Gastrocnemius medialis (tissue), 4 donors: ENCODE measurements around the gene PIGR. TPM values are rescaled to one million over a fixed set of nuclear protein-coding genes. Genes with fewer than 3 reads are reported as not detected.

Source experiments
- ATAC-seq, 2 donors: fragments of 150-250 bp; one replicate each; pipeline ENCODE4 v1.9.1; 2016
- DNase-seq, 2 donors: peaks; one replicate each; pipeline ENCODE4 v3.0.0-alpha.2; 2019
- H3K27ac ChIP-seq, 4 donors: fragments of 200-600 bp; sonication (generic); 1 replicate in 1 of 4; 2 replicates in 3 of 4; pipeline ENCODE4 v1.5.1; 2016 to 2018; ENCODE audit warnings: mild to moderate bottlenecking in 2 of 4, moderate library complexity in 1 of 4
- H3K27me3 ChIP-seq, 3 donors: fragments of 200-600 bp; sonication (generic) in 2 of 3; 1 replicate in 1 of 3; 2 replicates in 2 of 3; pipeline versions ENCODE4 v1.5.1 to v1.6.0; 2016 to 2019; ENCODE audit warnings: mild to moderate bottlenecking in 1 of 3, moderate library complexity in 1 of 3
- H3K36me3 ChIP-seq, 2 donors: fragments of 200-600 bp; sonication (generic) in 1 of 2; one replicate each; pipeline ENCODE4 v1.5.1; 2017 to 2018
- H3K4me1 ChIP-seq, 2 donors: fragments of 200-600 bp; sonication (generic) in 1 of 2; one replicate each; pipeline ENCODE4 v1.5.1; 2016 to 2017; ENCODE audit warnings: mild to moderate bottlenecking in 2 of 2
- H3K4me3 ChIP-seq, 4 donors: fragments of 200-600 bp; sonication (generic) in 3 of 4; 1 replicate in 1 of 4; 2 replicates in 3 of 4; pipeline ENCODE4 v1.5.1; 2016 to 2019; ENCODE audit warnings: mild to moderate bottlenecking in 2 of 4
- H3K9me3 ChIP-seq, 3 donors: fragments of 200-600 bp; sonication (generic) in 2 of 3; 1 replicate in 1 of 3; 2 replicates in 2 of 3; pipeline ENCODE4 v1.5.1; 2016 to 2019
- POLR2A ChIP-seq, 2 donors: fragments of 450-650 bp; IDR thresholded peaks; one replicate each; pipeline ENCODE4 v1.6.1; 2017; ENCODE audit warnings: antibody characterized with exemption in 2 of 2, mild to moderate bottlenecking in 2 of 2, moderate library complexity in 2 of 2
- in situ Hi-C, 4 donors: fragments of 200-750 bp; cut with MboI; loops; one replicate each; pipeline versions ENCODE4 v1.15.0 to v1.8.0; 2017; ENCODE audit warnings: low sequenced_read_pairs in 4 of 4
- intact Hi-C: fragments of 100-400 bp; cut with DNase I; formaldehyde crosslinking; loops from one replicate; pipeline ENCODE4 v1.15.1; 2023; ENCODE audit warnings: low total_unique reads
- total RNA-seq, 4 donors: library from RNA; depleted of rRNA; stranded (reverse); fragments of >200 nt; gene quantifications; one replicate each; pipeline versions ENCODE4 v1.1.0 to v1.2.3, GENCODE V29; 2016
- TF ChIP-seq, protein P1 (sequence below), 5 experiments: fragments of 450-650 bp in 3 of 5; fragments of 200-600 bp in 2 of 5; sonication (generic) in 2 of 5; IDR thresholded peaks in 4 of 5; conservative IDR thresholded peaks in 1 of 5; 1 replicate in 4 of 5; 2 replicates in 1 of 5; pipeline ENCODE4 v1.5.1; 2016 to 2019; ENCODE audit warnings: antibody characterized with exemption in 5 of 5, mild to moderate bottlenecking in 3 of 5, moderate library complexity in 3 of 5

Gene PIGR
- total RNA-seq, 4 donors from 2014 or later = 0.10 to 28.4 (median 0.11) TPM; not detected in 1

DNA sequence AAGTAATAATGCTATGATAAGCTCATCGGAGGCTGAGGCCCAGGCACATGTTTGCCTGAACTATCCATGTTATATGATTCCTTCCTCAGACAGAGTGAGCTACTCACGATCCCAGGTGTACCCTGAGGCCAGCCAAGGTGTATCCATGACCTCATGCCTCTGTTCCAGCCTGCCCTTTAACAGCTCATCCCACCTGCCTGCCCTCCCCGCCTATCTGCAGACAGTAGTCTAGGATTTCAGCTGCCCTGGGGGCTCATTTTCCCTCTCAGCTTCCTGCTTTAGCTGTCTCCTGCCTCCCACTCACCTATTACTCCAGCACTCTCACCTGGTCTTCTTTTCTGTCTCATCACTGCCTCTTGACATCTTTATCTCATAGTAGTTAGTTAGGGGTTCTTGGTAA, 50.9 kb downstream of the PIGR start:
- H3K27me3 ChIP-seq = no peaks in the 10 kb centered on the region
- DNase-seq (no peak), ATAC-seq (no peak)
- H3K4me1 ChIP-seq = peaks cover 22 to 42% of the 10 kb centered on the region in 2 donors
- H3K36me3 ChIP-seq = no peaks in the 10 kb centered on the region
- H3K4me3 ChIP-seq = no peak overlapping the region
- in situ Hi-C loops = no loop called here
- TF ChIP-seq, protein P1, sequence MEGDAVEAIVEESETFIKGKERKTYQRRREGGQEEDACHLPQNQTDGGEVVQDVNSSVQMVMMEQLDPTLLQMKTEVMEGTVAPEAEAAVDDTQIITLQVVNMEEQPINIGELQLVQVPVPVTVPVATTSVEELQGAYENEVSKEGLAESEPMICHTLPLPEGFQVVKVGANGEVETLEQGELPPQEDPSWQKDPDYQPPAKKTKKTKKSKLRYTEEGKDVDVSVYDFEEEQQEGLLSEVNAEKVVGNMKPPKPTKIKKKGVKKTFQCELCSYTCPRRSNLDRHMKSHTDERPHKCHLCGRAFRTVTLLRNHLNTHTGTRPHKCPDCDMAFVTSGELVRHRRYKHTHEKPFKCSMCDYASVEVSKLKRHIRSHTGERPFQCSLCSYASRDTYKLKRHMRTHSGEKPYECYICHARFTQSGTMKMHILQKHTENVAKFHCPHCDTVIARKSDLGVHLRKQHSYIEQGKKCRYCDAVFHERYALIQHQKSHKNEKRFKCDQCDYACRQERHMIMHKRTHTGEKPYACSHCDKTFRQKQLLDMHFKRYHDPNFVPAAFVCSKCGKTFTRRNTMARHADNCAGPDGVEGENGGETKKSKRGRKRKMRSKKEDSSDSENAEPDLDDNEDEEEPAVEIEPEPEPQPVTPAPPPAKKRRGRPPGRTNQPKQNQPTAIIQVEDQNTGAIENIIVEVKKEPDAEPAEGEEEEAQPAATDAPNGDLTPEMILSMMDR (IDR thresholded peaks at IDR 0.05 in 4 of 5, conservative IDR thresholded peaks at IDR 0.05 in 1 of 5) = no peak
- no peak for TF ChIP-seq POLR2A (IDR thresholded peaks at IDR 0.05)
- intact Hi-C loops = no loop called here
- H3K27ac ChIP-seq = peak overlapping the region in 2 of 4 donors; percentile 40 to 67
- no peaks in the 10 kb centered on the region for H3K9me3 ChIP-seq

DNA sequence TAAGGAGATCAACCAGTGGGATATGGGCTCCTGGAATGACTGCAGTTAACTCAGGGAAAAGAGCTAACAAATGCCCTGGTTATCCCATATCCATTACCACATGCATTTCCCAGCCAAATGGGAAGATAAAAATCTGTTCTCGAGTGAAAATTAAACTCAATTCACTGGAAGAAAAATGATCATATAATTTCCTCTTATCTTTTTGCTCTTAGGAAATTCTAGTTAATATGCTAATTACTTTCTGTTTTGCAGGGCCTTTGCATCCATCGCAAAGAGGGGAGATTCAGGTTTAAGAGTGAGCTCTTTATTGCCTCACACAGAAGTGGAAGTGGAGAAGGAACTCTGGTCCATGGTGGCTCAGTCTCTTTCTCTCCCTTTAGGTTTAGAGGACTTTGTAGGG, 52.9 kb downstream of the PIGR start:
- ATAC-seq (no peak), DNase-seq (no peak)
- Histone ChIP-seq H3K4me1 (peaks cover 21 to 36% of the 10 kb centered on the region in 2 donors), H3K4me3 (no peak overlapping the region), H3K27ac (peak overlapping the region in 3 of 4 donors; percentile 50 to 78 (median 51)), H3K27me3 (no peaks in the 10 kb centered on the region), H3K36me3 (no peaks in the 10 kb centered on the region), H3K9me3 (no peaks in the 10 kb centered on the region)
- intact Hi-C loops (loop anchor here (2.0 to 5.0 kb wide), 4 partner anchors 15 to 231 kb away; partner anchors contain the start of genes PFKFB2 and YOD1), in situ Hi-C loops (no loop called here)
- TF ChIP-seq, protein P1 (IDR thresholded peaks at IDR 0.05 in 4 of 5, conservative IDR thresholded peaks at IDR 0.05 in 1 of 5) = no peak
- no peak for TF ChIP-seq POLR2A (IDR thresholded peaks at IDR 0.05)

- Histone ChIP-seq H3K27me3 (no peaks in the 10 kb centered on the region), H3K9me3 (no peaks in the 10 kb centered on the region), H3K4me3 (no peak overlapping the region), H3K27ac (peak overlapping the region; percentile 42 to 78 (median 50)), H3K36me3 (no peaks in the 10 kb centered on the region), H3K4me1 (peaks cover 17 to 32% of the 10 kb centered on the region in 2 donors)
- peak; percentile 69 to 77 for ATAC-seq
- intact Hi-C loops (loop anchor here (2.0 to 5.0 kb wide), 4 partner anchors 16 to 230 kb away; partner anchors contain the start of genes PFKFB2 and YOD1), in situ Hi-C loops (no loop called here)
- DNase-seq = no peak
- TF ChIP-seq, protein P1 (IDR thresholded peaks at IDR 0.05 in 4 of 5, conservative IDR thresholded peaks at IDR 0.05 in 1 of 5) = no peak
- no peak for TF ChIP-seq POLR2A (IDR thresholded peaks at IDR 0.05)
These were observed 53.8 kb downstream of the PIGR start for GRCh38 chr1:206892351-206892984.

GRCh38 chr1:206891412-206891811, 54.9 kb downstream of the PIGR start:
- TF ChIP-seq, protein P1 (IDR thresholded peaks at IDR 0.05 in 4 of 5, conservative IDR thresholded peaks at IDR 0.05 in 1 of 5) = no peak
- H3K36me3 ChIP-seq = no peaks in the 10 kb centered on the region
- H3K27me3 ChIP-seq = no peaks in the 10 kb centered on the region
- H3K4me3 ChIP-seq = peak overlapping the region in 1 of 4 donors; percentile 27
- intact Hi-C loops (loop anchor here (5.0 kb wide), 3 partner anchors 161 to 229 kb away; partner anchors contain the start of genes PFKFB2 and YOD1), in situ Hi-C loops (no loop called here)
- H3K27ac ChIP-seq = no peak overlapping the region
- no peaks in the 10 kb centered on the region for H3K9me3 ChIP-seq
- ATAC-seq = no peak
- H3K4me1 ChIP-seq = peaks cover 17 to 30% of the 10 kb centered on the region in 2 donors
- DNase-seq = no peak
